Dedifferentiated amniotic fluid mesenchymal stem cell (primary cell): ENCODE results near the gene USP38.
"Not testable (repeated sequence)": the region's sequence is repeated elsewhere in the genome, so short reads cannot be mapped to it uniquely, and the experiment has no call there.

Experiments
- DNase-seq: peaks from one replicate; pipeline ENCODE4 v3.0.0-alpha.2; 2016; ENCODE audit errors: extremely low spot score

USP38 gene

DNA sequence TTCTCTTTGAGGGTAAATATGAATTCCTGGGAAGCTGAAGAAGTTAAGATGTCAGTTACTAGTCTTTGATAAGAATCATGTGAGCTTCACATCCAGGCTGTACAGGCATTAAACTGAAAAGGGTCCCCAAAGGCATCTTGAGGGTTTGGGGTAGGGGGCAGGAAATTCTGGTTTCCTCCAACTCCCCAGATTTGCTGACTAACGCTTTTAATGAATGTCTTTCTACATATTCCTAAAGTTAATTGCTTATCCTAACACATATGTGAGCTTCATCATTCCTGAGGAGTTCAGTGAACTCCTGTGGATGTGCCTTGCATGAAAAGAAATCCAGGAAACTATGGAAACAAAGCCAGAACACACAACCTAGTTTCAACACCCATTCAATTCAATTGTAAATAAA lies 78.1 kb downstream of the USP38 start:
- DNase-seq = no peak

DNA sequence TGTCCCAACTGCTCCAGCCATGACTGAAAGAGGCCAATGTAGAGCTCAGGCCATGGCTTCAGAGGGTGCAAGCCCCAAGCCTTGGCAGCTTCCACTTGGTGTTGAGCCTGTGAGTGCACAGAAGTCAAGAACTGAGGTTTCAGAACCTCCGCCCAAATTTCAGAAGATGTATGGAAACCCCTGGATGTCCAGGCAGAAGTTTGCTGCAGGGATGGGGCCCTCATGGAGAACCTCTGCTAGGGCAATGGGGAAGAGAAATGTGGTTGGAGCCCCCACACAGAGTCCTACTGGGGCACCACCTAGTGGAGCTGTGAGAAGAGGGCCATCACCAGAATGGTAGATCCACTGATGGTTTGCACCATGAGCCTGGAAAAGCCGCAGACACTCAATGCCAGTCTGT lies 83.0 kb downstream of the USP38 start:
- DNase-seq = not testable (repeated sequence)

- DNase-seq = no peak
These were observed 85.6 kb downstream of the USP38 start for GRCh38 chr4:143270256-143270838.
